MM.1S (cell line): ENCODE results near the gene CD99L2.

Experiments used
- DNase-seq: peaks from one replicate; pipeline ENCODE4 v3.0.0-alpha.2; 2015
- H2AFZ ChIP-seq: fragments of 300-600 bp; sonication (generic); 2 replicates; pipeline ENCODE4 v1.6.0; 2016; ENCODE audit warnings: antibody characterized with exemption, low read length
- H3F3A ChIP-seq: fragments of 300-600 bp; sonication (generic); 2 replicates; pipeline ENCODE4 v1.6.1; 2016; ENCODE audit warnings: mild to moderate bottlenecking, antibody characterized with exemption, low read length, moderate library complexity, mixed read lengths; ENCODE audit not compliant: insufficient read depth
- H3K27ac ChIP-seq: fragments of 300-600 bp; sonication (generic); 2 replicates; pipeline ENCODE4 v1.5.1; 2016; ENCODE audit warnings: mild to moderate bottlenecking, low read length
- H3K27me3 ChIP-seq: fragments of 300-600 bp; sonication (generic); replicated peaks from 2 replicates; pipeline ENCODE4 v1.6.0; 2016; ENCODE audit warnings: low read length; ENCODE audit not compliant: insufficient read depth
- H3K36me3 ChIP-seq: fragments of 300-600 bp; sonication (generic); replicated peaks from 2 replicates; pipeline ENCODE4 v1.6.1; 2016; ENCODE audit warnings: mild to moderate bottlenecking, low read length, mixed read lengths; ENCODE audit not compliant: insufficient read depth
- H3K4me1 ChIP-seq: fragments of 300-600 bp; sonication (generic); 2 replicates; pipeline ENCODE4 v1.6.1; 2016; ENCODE audit warnings: low read length, mixed read lengths
- H3K4me2 ChIP-seq: fragments of 300-600 bp; sonication (generic); 2 replicates; pipeline ENCODE4 v1.6.0; 2016; ENCODE audit warnings: low read depth, low read length
- H3K4me3 ChIP-seq: fragments of 300-600 bp; sonication (generic); 2 replicates; pipeline ENCODE4 v1.5.1; 2016; ENCODE audit warnings: low read length, mixed read lengths
- H3K79me2 ChIP-seq: fragments of 300-600 bp; sonication (generic); 2 replicates; pipeline ENCODE4 v1.6.1; 2016; ENCODE audit warnings: mixed run types, low read length, mixed read lengths
- H3K9ac ChIP-seq: fragments of 300-600 bp; sonication (generic); 2 replicates; pipeline ENCODE4 v1.6.1; 2016; ENCODE audit warnings: low read length, mixed read lengths
- H3K9me2 ChIP-seq: fragments of 300-600 bp; sonication (generic); replicated peaks from 2 replicates; pipeline ENCODE4 v1.6.1; 2016; ENCODE audit warnings: mild to moderate bottlenecking, low read length, mixed read lengths; ENCODE audit not compliant: insufficient read depth
- H3K9me3 ChIP-seq: fragments of 300-600 bp; sonication (generic); replicated peaks from 2 replicates; pipeline ENCODE4 v1.6.1; 2016; ENCODE audit warnings: mild to moderate bottlenecking, low read length, mixed read lengths; ENCODE audit not compliant: insufficient read depth
- H4K20me1 ChIP-seq: fragments of 300-600 bp; sonication (generic); 2 replicates; pipeline ENCODE4 v1.6.1; 2016; ENCODE audit warnings: mild to moderate bottlenecking, low read length, moderate library complexity, mixed read lengths; ENCODE audit not compliant: insufficient read depth
- EZH2 ChIP-seq: fragments of 300-600 bp; sonication (generic); optimal IDR thresholded peaks from 2 replicates; pipeline ENCODE3; 2017; ENCODE audit warnings: low read depth, mild to moderate bottlenecking, antibody characterized with exemption, low read length, mixed read lengths
- EZH2phosphoT487 ChIP-seq: fragments of 300-600 bp; sonication (generic); IDR thresholded peaks from 2 replicates; pipeline ENCODE4 v1.6.1; 2018; ENCODE audit warnings: antibody characterized with exemption, low read length
- TF ChIP-seq, protein P1 (sequence below): fragments of 300-600 bp; sonication (generic); IDR thresholded peaks from 2 replicates; pipeline ENCODE4 v1.5.1; 2016; ENCODE audit warnings: antibody characterized with exemption, low read length, mixed read lengths

CD99L2 gene

DNA sequence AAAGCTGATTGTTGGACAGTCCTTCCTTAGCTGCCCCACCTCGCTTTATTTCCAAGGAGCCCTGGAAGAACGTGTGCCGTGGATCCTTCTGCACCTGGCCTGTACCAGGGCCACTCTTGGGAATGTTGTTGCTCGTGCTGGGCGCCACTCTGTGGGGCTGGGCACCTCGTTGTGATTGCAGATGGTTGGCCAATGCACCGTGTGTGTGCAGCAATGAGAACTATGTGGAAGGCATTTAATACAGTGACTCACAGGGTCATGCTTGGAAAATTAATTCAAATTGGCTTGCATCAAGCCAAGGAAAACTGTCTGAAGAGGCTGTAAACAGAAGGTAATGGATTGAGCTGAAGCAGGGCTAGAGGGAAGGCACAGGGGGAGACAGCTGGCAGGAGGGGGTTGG lies 37.0 kb upstream of the CD99L2 start:
- Histone ChIP-seq H3K4me2 (no peak overlapping the region), H3K9ac (no peak overlapping the region), H3F3A (no peaks in the 10 kb centered on the region), H3K4me1 (no peaks in the 10 kb centered on the region), H3K79me2 (no peaks in the 10 kb centered on the region), H2AFZ (no peak overlapping the region), H3K27ac (no peak overlapping the region), H3K36me3 (no peaks in the 10 kb centered on the region), H3K27me3 (no peaks in the 10 kb centered on the region), H3K9me3 (no peaks in the 10 kb centered on the region), H3K9me2 (no peaks in the 10 kb centered on the region), H4K20me1 (no peaks in the 10 kb centered on the region), H3K4me3 (no peak overlapping the region)
- TF ChIP-seq EZH2phosphoT487 (no peak), EZH2 (no peak)
- TF ChIP-seq, protein P1, sequence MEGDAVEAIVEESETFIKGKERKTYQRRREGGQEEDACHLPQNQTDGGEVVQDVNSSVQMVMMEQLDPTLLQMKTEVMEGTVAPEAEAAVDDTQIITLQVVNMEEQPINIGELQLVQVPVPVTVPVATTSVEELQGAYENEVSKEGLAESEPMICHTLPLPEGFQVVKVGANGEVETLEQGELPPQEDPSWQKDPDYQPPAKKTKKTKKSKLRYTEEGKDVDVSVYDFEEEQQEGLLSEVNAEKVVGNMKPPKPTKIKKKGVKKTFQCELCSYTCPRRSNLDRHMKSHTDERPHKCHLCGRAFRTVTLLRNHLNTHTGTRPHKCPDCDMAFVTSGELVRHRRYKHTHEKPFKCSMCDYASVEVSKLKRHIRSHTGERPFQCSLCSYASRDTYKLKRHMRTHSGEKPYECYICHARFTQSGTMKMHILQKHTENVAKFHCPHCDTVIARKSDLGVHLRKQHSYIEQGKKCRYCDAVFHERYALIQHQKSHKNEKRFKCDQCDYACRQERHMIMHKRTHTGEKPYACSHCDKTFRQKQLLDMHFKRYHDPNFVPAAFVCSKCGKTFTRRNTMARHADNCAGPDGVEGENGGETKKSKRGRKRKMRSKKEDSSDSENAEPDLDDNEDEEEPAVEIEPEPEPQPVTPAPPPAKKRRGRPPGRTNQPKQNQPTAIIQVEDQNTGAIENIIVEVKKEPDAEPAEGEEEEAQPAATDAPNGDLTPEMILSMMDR = no peak
- no peak for DNase-seq

- H3K36me3 ChIP-seq = no peaks in the 10 kb centered on the region
- H3K4me3 ChIP-seq = no peak overlapping the region
- H3K27me3 ChIP-seq = no peaks in the 10 kb centered on the region
- no peaks in the 10 kb centered on the region for H3F3A ChIP-seq
- no peak overlapping the region for H3K27ac ChIP-seq
- H3K79me2 ChIP-seq = no peaks in the 10 kb centered on the region
- no peaks in the 10 kb centered on the region for H4K20me1 ChIP-seq
- TF ChIP-seq, protein P1 = no peak
- no peak for TF ChIP-seq EZH2phosphoT487
- no peak for TF ChIP-seq EZH2
- H3K9me3 ChIP-seq = no peaks in the 10 kb centered on the region
- no peak for DNase-seq
- H3K4me2 ChIP-seq = no peak overlapping the region
- no peaks in the 10 kb centered on the region for H3K4me1 ChIP-seq
- no peak overlapping the region for H2AFZ ChIP-seq
- H3K9ac ChIP-seq = no peak overlapping the region
- H3K9me2 ChIP-seq = no peaks in the 10 kb centered on the region
Measured at GRCh38 chrX:150934453-150934852, 36.0 kb upstream of the CD99L2 start.

- no peaks in the 10 kb centered on the region for H3K4me1 ChIP-seq
- no peak overlapping the region for H2AFZ ChIP-seq
- no peak overlapping the region for H3K4me3 ChIP-seq
Measured at GRCh38 chrX:150933945-150934350, 35.5 kb upstream of the CD99L2 start.

More at GRCh38 chrX:150933945-150934350, 35.5 kb upstream of the CD99L2 start:
- no peaks in the 10 kb centered on the region for H3F3A ChIP-seq
- H3K79me2 ChIP-seq = no peaks in the 10 kb centered on the region
- H3K27me3 ChIP-seq = no peaks in the 10 kb centered on the region
- no peaks in the 10 kb centered on the region for H3K9me2 ChIP-seq
- H4K20me1 ChIP-seq = no peaks in the 10 kb centered on the region
- H3K9me3 ChIP-seq = no peaks in the 10 kb centered on the region
- no peak overlapping the region for H3K27ac ChIP-seq
- no peak for TF ChIP-seq EZH2
- no peak for TF ChIP-seq EZH2phosphoT487
- TF ChIP-seq, protein P1 = no peak
- H3K36me3 ChIP-seq = no peaks in the 10 kb centered on the region
- no peak overlapping the region for H3K9ac ChIP-seq
- no peak for DNase-seq
- no peak overlapping the region for H3K4me2 ChIP-seq
